ENCODE results near the gene ELMO1.

ELMO1 gene

DNA sequence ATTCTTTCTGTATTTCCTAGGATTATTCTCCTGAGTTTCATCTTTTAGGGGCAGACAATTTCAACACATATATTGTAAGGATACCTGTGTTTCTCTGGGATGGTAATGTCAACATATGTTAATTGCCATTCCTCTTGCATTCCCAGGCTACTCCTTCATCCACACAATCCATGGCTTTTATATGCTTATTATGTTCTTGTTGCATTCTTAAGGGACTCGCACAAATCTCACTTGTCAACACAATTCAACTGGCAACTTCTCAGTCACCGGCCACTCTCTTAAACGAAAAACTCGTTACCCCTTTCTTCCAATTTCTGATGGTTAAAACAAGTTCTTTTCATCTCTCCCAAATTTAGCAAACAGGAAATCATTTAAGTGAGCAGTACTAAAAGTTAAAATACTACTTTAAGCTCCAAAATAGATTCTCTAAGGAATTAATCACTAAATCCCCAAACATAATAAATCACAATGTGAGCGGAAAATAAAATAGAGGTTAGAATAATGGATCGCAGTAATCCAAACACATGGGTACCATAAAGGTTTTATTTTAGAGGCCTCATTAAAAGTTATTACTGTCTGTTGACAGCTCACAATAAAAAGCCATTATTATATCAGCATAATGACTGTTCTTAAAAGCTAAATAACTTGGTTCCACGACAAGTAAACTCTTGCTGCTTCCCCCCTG lies 223.2 kb downstream of the ELMO1 start:
- no peaks in the 10 kb centered on the region for H3K9me3 ChIP-seq (ENCODE audit: low read length)
- H3K36me3 ChIP-seq (ENCODE audit: insufficient read depth, low read length), result peaks cover 3% of the 10 kb centered on the region
- no peak overlapping the region for H2AFZ ChIP-seq (ENCODE audit: low read depth, low read length)
- H3K27me3 ChIP-seq (ENCODE audit: insufficient read depth, low read length), result no peaks in the 10 kb centered on the region
- H3K4me3 ChIP-seq (ENCODE audit: low read length), result no peak overlapping the region
- H3K4me1 ChIP-seq (ENCODE audit: insufficient read depth, low read length), result peaks cover 3% of the 10 kb centered on the region

DNA sequence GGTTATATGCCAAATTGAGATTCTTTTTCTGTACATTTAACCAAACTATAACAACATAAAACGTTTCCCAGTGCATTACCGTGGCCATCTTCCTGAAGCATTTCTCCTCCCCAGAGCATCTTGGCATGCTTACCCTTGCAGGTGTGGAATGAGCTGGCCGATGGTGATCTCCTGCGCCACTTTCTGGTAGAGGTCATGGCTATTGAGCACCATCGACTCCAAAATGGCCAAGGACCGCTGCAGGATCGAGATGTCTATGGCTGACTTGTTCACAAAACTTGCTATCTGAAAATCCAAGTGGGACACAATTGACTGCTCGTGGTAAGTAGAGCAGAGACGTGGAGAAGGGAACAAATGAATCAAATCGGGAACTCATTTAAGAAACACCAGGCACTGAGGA lies 223.9 kb downstream of the ELMO1 start:
- H3K4me1 ChIP-seq (ENCODE audit: insufficient read depth, low read length), result peaks cover 3% of the 10 kb centered on the region
- no peak overlapping the region for H2AFZ ChIP-seq (ENCODE audit: low read depth, low read length)
- H3K4me3 ChIP-seq (ENCODE audit: low read length), result no peak overlapping the region
- no peaks in the 10 kb centered on the region for H3K27me3 ChIP-seq (ENCODE audit: insufficient read depth, low read length)
- H3K36me3 ChIP-seq (ENCODE audit: insufficient read depth, low read length), result peaks cover 3% of the 10 kb centered on the region
- H3K9me3 ChIP-seq (ENCODE audit: low read length), result no peaks in the 10 kb centered on the region

DNA sequence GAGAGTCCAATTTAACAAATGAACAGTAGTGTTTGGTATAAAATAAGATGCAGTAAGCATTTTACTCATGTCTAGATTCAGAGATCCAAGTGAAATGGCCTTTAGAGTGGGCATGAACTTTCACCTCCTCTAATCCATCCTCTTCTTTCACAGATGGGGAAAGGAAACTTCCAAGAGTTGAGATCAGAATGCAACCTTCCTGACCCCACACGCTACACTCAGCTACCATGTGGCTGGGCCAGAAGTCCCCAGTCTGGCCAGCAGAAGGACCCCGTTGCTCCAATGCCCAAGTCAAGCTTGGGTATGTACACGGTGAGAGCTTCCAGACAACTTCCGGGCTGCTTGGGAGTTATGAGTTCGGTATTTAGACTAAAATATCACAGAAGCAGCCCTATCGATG lies 228.0 kb downstream of the ELMO1 start:
- Histone ChIP-seq H2AFZ (ENCODE audit: low read depth, low read length) (no peak overlapping the region), H3K27me3 (ENCODE audit: insufficient read depth, low read length) (no peaks in the 10 kb centered on the region), H3K4me3 (ENCODE audit: low read length) (no peak overlapping the region), H3K36me3 (ENCODE audit: insufficient read depth, low read length) (peaks cover 3% of the 10 kb centered on the region), H3K9me3 (ENCODE audit: low read length) (no peaks in the 10 kb centered on the region), H3K4me1 (ENCODE audit: insufficient read depth, low read length) (peaks cover 3% of the 10 kb centered on the region)

DNA sequence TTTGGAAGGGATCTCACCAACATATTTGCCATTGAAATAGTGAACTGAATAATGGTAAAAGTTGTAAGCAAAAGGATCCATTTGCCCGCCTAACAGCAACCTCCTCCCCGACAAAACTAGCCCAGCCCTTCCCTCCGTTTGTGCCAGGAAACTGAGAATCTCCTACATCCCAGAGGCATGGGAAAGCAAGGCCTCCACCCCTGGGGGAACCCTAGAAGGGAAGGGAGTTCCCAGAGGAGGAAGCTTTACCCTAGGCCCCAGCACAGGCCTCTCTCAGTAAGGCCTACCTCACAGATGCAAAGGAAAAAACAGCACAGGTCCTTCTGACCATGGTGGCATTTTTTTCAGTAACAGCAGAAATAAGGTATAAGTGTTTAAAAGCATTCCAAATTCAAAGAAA lies 229.7 kb downstream of the ELMO1 start:
- H3K36me3 ChIP-seq (ENCODE audit: insufficient read depth, low read length), result peaks cover 3% of the 10 kb centered on the region
- H2AFZ ChIP-seq (ENCODE audit: low read depth, low read length), result no peak overlapping the region

DNA sequence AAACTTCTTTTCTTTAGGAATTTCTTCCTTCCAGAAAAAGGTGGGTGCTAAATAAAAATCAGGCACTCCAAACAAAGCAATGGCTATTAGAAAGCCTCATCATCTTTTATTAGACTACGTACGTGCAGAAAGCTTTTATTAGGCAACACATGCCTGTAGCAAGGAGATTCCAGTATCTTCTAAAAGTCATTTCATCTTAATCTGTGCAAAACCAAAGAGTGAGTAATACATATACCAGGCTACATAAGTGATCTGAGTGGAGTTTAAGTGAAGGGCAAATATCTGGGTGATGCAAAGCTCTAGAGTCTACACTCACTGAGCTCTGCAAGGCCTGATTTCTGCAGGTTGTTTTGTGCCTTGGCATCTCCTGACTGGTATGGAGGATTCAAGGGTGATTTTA lies 231.7 kb downstream of the ELMO1 start:
- H3K27me3 ChIP-seq (ENCODE audit: insufficient read depth, low read length), result no peaks in the 10 kb centered on the region
- H3K9me3 ChIP-seq (ENCODE audit: low read length), result no peaks in the 10 kb centered on the region
- no peak overlapping the region for H3K4me3 ChIP-seq (ENCODE audit: low read length)
- H3K36me3 ChIP-seq (ENCODE audit: insufficient read depth, low read length), result no peaks in the 10 kb centered on the region
- H2AFZ ChIP-seq (ENCODE audit: low read depth, low read length), result no peak overlapping the region
- H3K4me1 ChIP-seq (ENCODE audit: insufficient read depth, low read length), result peaks cover 10% of the 10 kb centered on the region

More for the DNA sequence above, 229.7 kb downstream of the ELMO1 start:
- H3K27me3 ChIP-seq (ENCODE audit: insufficient read depth, low read length), result no peaks in the 10 kb centered on the region
- no peak overlapping the region for H3K4me3 ChIP-seq (ENCODE audit: low read length)
- H3K9me3 ChIP-seq (ENCODE audit: low read length), result no peaks in the 10 kb centered on the region
- peaks cover 10% of the 10 kb centered on the region for H3K4me1 ChIP-seq (ENCODE audit: insufficient read depth, low read length)

DNA sequence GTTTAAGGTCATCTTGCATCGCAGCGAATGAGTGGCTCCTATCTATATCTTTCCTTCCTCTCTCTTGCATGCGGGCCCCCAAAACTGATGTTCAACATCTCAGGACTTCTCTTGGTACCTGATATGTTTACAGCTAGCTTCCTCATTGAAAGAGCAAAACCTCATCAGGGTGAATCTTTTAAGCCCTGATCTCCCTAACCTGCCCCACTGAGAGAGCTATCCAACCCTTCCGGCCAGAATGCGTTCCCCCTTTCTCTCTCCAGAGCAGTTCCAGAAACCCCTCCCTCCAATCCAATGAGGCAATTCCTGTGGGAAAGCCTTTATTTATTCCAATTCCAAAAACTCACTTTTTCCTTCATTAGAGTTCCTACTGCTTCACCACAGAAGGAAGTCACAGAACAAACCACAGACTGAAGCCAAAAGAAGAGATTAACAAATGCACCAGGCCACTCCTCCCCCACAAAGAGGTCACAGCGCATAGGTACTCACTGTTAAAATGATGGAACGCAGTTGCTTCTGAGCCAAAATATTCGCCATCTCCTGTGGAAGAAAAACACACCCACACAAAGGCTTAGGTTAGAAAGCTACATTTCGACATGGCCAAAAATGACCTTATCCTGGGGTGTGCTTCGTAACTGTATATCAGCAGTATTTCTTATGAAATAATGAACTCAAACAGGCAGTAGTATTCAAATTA lies 232.4 kb downstream of the ELMO1 start:
- no peaks in the 10 kb centered on the region for H3K27me3 ChIP-seq (ENCODE audit: insufficient read depth, low read length)
- peaks cover 10% of the 10 kb centered on the region for H3K4me1 ChIP-seq (ENCODE audit: insufficient read depth, low read length)
- H3K9me3 ChIP-seq (ENCODE audit: low read length), result no peaks in the 10 kb centered on the region
- H3K4me3 ChIP-seq (ENCODE audit: low read length), result no peak overlapping the region
- no peak overlapping the region for H2AFZ ChIP-seq (ENCODE audit: low read depth, low read length)
- no peaks in the 10 kb centered on the region for H3K36me3 ChIP-seq (ENCODE audit: insufficient read depth, low read length)

DNA sequence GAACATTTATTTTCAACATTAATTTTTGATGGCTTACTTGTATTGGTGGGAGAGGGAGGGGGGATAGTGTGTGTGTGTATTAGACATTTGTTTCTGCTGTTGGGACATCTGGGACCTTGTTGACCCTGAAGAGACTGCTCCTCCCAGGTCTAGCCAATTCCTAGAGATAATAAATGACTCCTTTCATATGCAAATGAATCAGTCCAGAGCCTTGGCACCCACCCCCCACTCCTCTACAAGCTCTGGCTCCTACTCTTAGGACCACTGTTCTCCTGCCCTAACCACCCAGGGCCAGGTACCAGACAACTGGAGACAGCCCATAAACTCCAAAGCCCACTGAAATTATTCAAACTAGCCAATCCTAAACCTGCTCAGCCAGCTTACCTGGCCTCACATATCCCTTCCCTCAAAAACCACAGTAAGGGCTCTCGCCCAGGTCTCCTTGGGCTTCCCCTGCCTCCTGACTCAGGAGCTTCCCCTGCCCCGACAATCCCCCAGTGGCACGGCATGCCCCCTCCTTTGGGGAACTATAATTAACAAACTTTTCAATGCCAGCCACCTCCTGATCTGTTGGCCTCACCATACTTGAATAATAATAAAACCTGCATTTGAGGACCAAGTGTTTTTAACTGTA lies 233.3 kb downstream of the ELMO1 start:
- H3K36me3 ChIP-seq (ENCODE audit: insufficient read depth, low read length), result no peaks in the 10 kb centered on the region
- peaks cover 10% of the 10 kb centered on the region for H3K4me1 ChIP-seq (ENCODE audit: insufficient read depth, low read length)
- H3K9me3 ChIP-seq (ENCODE audit: low read length), result no peaks in the 10 kb centered on the region
- no peak overlapping the region for H2AFZ ChIP-seq (ENCODE audit: low read depth, low read length)
- H3K27me3 ChIP-seq (ENCODE audit: insufficient read depth, low read length), result no peaks in the 10 kb centered on the region
- no peak overlapping the region for H3K4me3 ChIP-seq (ENCODE audit: low read length)

DNA sequence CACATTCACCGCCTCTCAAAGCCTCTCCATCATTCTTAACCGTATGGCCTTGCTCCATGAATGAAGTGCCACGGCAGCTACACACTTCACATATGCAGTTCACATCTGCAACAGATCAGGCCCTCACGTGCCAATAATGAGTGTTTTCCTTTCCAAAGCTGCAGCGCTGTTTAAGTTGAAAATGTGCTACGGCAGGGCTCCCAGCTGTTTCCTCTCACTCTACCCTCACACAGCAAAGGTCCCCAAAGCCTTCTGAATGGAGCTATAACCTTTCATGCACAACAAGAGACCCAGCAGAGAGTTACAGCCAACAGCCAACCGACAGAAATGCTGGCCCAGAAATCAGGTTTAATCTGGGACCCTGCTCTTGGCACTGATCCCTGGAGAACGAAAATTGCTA lies 236.1 kb downstream of the ELMO1 start:
- Histone ChIP-seq H3K27me3 (ENCODE audit: insufficient read depth, low read length) (no peaks in the 10 kb centered on the region), H3K9me3 (ENCODE audit: low read length) (no peaks in the 10 kb centered on the region), H3K4me3 (ENCODE audit: low read length) (no peak overlapping the region), H3K36me3 (ENCODE audit: insufficient read depth, low read length) (no peaks in the 10 kb centered on the region), H3K4me1 (ENCODE audit: insufficient read depth, low read length) (peaks cover 12% of the 10 kb centered on the region), H2AFZ (ENCODE audit: low read depth, low read length) (no peak overlapping the region)

DNA sequence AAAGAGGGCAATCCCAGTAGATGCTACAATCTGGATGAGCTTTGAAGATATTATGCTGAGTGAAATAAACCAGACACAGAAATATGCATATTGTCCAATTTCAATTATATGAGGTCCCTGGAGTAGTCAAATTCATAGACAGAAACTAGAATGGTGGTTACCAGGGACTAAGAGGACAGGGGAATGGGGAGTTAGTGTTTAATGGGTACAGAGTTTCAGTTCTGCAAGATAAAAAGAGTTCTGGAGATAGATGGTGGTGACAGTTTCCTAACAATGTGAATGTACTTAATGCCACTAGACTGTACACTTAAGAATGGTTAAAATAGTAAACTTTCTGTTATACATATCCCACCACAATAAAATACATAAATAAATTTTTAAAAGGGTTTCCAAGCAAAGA lies 236.6 kb downstream of the ELMO1 start:
- H3K36me3 ChIP-seq (ENCODE audit: insufficient read depth, low read length), result no peaks in the 10 kb centered on the region
- H3K27me3 ChIP-seq (ENCODE audit: insufficient read depth, low read length), result no peaks in the 10 kb centered on the region
- H3K4me1 ChIP-seq (ENCODE audit: insufficient read depth, low read length), result peaks cover 12% of the 10 kb centered on the region

DNA sequence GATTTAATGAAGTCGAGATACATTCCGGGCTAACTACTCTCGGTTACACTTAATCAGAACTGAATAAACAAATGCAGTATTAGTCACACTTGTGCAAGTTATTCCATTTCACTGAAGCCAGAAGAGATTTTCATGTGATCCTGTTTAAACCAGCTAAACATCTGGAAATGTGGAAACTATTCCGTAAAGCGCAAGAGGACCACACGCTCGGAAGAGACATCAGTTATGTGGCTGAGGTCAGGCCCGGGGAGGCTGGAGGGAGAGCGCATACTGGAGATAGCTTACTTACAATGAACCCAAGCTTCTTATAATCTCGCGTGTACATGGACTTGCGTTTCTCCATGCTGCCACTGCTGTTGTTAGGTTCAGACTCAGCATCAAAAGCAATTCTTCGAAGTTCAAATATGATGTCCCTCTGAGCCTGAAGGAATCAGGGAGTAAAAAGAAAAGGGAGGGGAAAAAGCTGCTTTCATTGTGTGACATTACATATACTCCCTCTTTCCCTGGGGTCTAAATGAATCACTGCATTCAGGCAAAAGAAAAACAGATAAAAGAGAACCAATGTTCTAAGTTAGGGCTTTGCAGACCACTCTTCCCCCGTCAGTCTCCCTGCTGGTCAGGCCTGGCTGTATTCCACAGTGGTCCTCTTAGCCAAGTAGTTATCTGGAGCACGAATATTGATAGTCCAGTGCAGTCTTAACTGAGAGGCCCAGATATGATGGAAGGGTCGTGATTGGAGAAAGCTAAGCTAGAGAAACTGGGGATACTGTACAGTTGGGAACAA lies 237.4 kb downstream of the ELMO1 start:
- Histone ChIP-seq H3K9me3 (ENCODE audit: low read length) (no peaks in the 10 kb centered on the region), H3K4me3 (ENCODE audit: low read length) (no peak overlapping the region), H3K4me1 (ENCODE audit: insufficient read depth, low read length) (peaks cover 12% of the 10 kb centered on the region), H3K36me3 (ENCODE audit: insufficient read depth, low read length) (no peaks in the 10 kb centered on the region), H3K27me3 (ENCODE audit: insufficient read depth, low read length) (no peaks in the 10 kb centered on the region), H2AFZ (ENCODE audit: low read depth, low read length) (no peak overlapping the region)

More for the DNA sequence above, 236.6 kb downstream of the ELMO1 start:
- H3K4me3 ChIP-seq (ENCODE audit: low read length), result no peak overlapping the region
- H2AFZ ChIP-seq (ENCODE audit: low read depth, low read length), result no peak overlapping the region
- no peaks in the 10 kb centered on the region for H3K9me3 ChIP-seq (ENCODE audit: low read length)

DNA sequence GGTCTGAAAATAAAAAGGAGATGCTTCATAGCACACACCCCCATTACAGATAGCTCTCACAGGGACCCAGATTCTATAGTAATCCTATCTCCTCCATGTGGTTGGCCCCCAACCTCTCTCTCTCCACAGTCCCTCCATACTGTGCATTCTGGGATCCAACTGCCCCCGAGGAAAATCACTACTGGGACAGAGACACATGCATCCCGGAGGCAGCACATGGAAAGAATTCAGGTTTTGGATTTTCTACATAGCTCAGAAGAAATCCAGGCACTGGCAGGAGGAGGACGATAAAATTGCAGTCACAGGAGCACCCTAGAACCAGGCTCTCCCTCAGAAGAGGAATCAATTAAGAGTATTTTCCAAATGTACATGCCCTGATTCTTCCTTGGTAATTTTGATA lies 239.5 kb downstream of the ELMO1 start:
- H3K9me3 ChIP-seq (ENCODE audit: low read length), result no peaks in the 10 kb centered on the region
- H2AFZ ChIP-seq (ENCODE audit: low read depth, low read length), result no peak overlapping the region
- no peaks in the 10 kb centered on the region for H3K36me3 ChIP-seq (ENCODE audit: insufficient read depth, low read length)
- H3K27me3 ChIP-seq (ENCODE audit: insufficient read depth, low read length), result no peaks in the 10 kb centered on the region
- H3K4me1 ChIP-seq (ENCODE audit: insufficient read depth, low read length), result peaks cover 2% of the 10 kb centered on the region
- H3K4me3 ChIP-seq (ENCODE audit: low read length), result no peak overlapping the region

DNA sequence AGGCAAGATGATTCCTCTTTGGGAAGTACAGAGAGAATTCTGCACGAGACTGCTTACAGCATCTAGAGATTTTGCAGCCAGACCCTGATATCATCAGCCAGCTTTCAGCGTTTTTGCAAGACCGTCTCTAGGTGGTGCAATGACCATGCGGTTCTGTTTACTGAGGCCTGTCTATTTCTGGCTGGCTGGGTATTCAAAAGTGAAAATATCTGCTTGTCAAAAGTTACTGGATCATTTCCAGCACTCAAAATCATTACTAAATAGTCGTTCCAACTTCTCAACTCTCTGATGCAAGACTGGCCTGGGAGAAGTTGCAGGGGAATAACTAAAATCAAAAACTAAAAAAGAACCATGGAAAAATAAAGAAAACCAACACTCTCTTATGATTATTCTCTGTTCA lies 240.1 kb downstream of the ELMO1 start:
- Histone ChIP-seq H3K27me3 (ENCODE audit: insufficient read depth, low read length) (no peaks in the 10 kb centered on the region), H2AFZ (ENCODE audit: low read depth, low read length) (no peak overlapping the region), H3K36me3 (ENCODE audit: insufficient read depth, low read length) (no peaks in the 10 kb centered on the region), H3K9me3 (ENCODE audit: low read length) (no peaks in the 10 kb centered on the region), H3K4me3 (ENCODE audit: low read length) (no peak overlapping the region), H3K4me1 (ENCODE audit: insufficient read depth, low read length) (peaks cover 2% of the 10 kb centered on the region)

DNA sequence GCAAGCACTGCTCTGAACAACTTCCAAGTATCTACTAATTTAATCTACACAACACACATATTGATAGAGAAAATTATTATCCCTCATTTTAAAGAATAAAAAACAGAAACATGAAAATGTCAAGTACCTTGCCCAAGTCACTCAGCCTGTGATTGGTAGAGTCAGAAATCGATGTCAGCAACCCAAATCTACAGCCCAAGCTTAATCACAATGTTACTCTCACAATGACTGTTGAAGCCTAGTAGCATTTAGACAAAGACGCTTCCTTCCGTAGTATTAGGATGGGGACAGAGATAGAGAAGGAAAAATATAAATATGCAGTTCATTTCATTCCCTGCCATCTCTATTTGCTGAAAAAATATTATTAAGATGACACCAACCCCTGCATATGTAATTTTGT lies 242.5 kb downstream of the ELMO1 start:
- Histone ChIP-seq H2AFZ (ENCODE audit: low read depth, low read length) (no peak overlapping the region), H3K4me1 (ENCODE audit: insufficient read depth, low read length) (peaks cover 2% of the 10 kb centered on the region), H3K4me3 (ENCODE audit: low read length) (no peak overlapping the region), H3K27me3 (ENCODE audit: insufficient read depth, low read length) (no peaks in the 10 kb centered on the region), H3K9me3 (ENCODE audit: low read length) (no peaks in the 10 kb centered on the region), H3K36me3 (ENCODE audit: insufficient read depth, low read length) (no peaks in the 10 kb centered on the region)
